NT2/D1 (cell line): Measurements from ENCODE around the gene AIDA.

Experiments used
- DNase-seq: peaks from one replicate; pipeline ENCODE4 v3.0.0-alpha.2; 2011; ENCODE audit warnings: low read depth, low spot score
- H3K27me3 ChIP-seq: 2 replicates; pipeline ENCODE4 v1.6.0; 2011; ENCODE audit warnings: mild to moderate bottlenecking; ENCODE audit not compliant: insufficient read length, insufficient read depth
- H3K36me3 ChIP-seq: 2 replicates; pipeline ENCODE4 v1.6.1; 2011; ENCODE audit warnings: mild to moderate bottlenecking, low read length, mixed read lengths; ENCODE audit not compliant: insufficient read depth, insufficient read length
- H3K4me1 ChIP-seq: 2 replicates; pipeline ENCODE4 v1.5.1; 2011; ENCODE audit not compliant: insufficient read depth, insufficient read length
- H3K4me3 ChIP-seq: 2 replicates; pipeline ENCODE4 v1.5.1; 2011; ENCODE audit warnings: low read depth; ENCODE audit not compliant: insufficient read length
- H3K9ac ChIP-seq: 2 replicates; pipeline ENCODE4 v1.6.0; 2011; ENCODE audit warnings: low read depth; ENCODE audit not compliant: insufficient read length
- H3K9me3 ChIP-seq: 2 replicates; pipeline ENCODE4 v1.5.1; 2011; ENCODE audit warnings: mild to moderate bottlenecking, low read length; ENCODE audit not compliant: insufficient read depth
- SUZ12 ChIP-seq: IDR thresholded peaks from 2 replicates; pipeline ENCODE4 v1.6.1; 2011; ENCODE audit not compliant: insufficient read length, insufficient read depth; ENCODE audit errors: extremely low read depth
- YY1 ChIP-seq: IDR thresholded peaks from 2 replicates; pipeline ENCODE4 v1.6.1; 2011; ENCODE audit not compliant: insufficient read length, insufficient read depth
- ZNF274 ChIP-seq: IDR thresholded peaks from 2 replicates; pipeline ENCODE4 v1.6.1; 2011; ENCODE audit warnings: mild to moderate bottlenecking, low read depth, low read length

The AIDA gene

GRCh38 chr1:222629921-222630535 lies 82.3 kb downstream of the AIDA start:
- Histone ChIP-seq H3K36me3 (peaks cover 94% of the 10 kb centered on the region), H3K9ac (no peak overlapping the region), H3K27me3 (no peaks in the 10 kb centered on the region), H3K4me1 (no peaks in the 10 kb centered on the region), H3K4me3 (no peak overlapping the region), H3K9me3 (no peaks in the 10 kb centered on the region)
- TF ChIP-seq SUZ12 (no peak), YY1 (no peak), ZNF274 (no peak)
- no peak for DNase-seq

- Histone ChIP-seq H3K9me3 (no peaks in the 10 kb centered on the region), H3K4me3 (no peak overlapping the region), H3K36me3 (peaks cover 92% of the 10 kb centered on the region)
These were observed 85.1 kb downstream of the AIDA start for GRCh38 chr1:222627232-222627631.

GRCh38 chr1:222624214-222624613 lies 88.1 kb downstream of the AIDA start:
- H3K27me3 ChIP-seq: peaks cover 1% of the 10 kb centered on the region
- no peak for TF ChIP-seq YY1
- TF ChIP-seq SUZ12: no peak
- no peak for TF ChIP-seq ZNF274

More at GRCh38 chr1:222627232-222627631, 85.1 kb downstream of the AIDA start:
- no peaks in the 10 kb centered on the region for H3K27me3 ChIP-seq
- no peak for DNase-seq
- TF ChIP-seq ZNF274 (no peak), SUZ12 (no peak), YY1 (no peak)
- no peaks in the 10 kb centered on the region for H3K4me1 ChIP-seq
- H3K9ac ChIP-seq: no peak overlapping the region

GRCh38 chr1:222623458-222623857 lies 88.8 kb downstream of the AIDA start:
- peaks cover 67% of the 10 kb centered on the region for H3K36me3 ChIP-seq
- no peak overlapping the region for H3K4me3 ChIP-seq
- H3K27me3 ChIP-seq: peaks cover 8% of the 10 kb centered on the region
- DNase-seq: no peak
- TF ChIP-seq YY1 (no peak), SUZ12 (no peak), ZNF274 (no peak)
- H3K9me3 ChIP-seq: no peaks in the 10 kb centered on the region
- H3K9ac ChIP-seq: no peak overlapping the region
- no peaks in the 10 kb centered on the region for H3K4me1 ChIP-seq

More at GRCh38 chr1:222624214-222624613, 88.1 kb downstream of the AIDA start:
- Histone ChIP-seq H3K9ac (no peak overlapping the region), H3K4me1 (no peaks in the 10 kb centered on the region), H3K4me3 (no peak overlapping the region), H3K36me3 (peaks cover 75% of the 10 kb centered on the region), H3K9me3 (no peaks in the 10 kb centered on the region)
- no peak for DNase-seq

- Histone ChIP-seq H3K36me3 (peaks cover 61% of the 10 kb centered on the region), H3K9me3 (no peaks in the 10 kb centered on the region), H3K9ac (no peak overlapping the region), H3K4me3 (no peak overlapping the region), H3K27me3 (peaks cover 8% of the 10 kb centered on the region), H3K4me1 (no peaks in the 10 kb centered on the region)
- DNase-seq: no peak
- no peak for TF ChIP-seq ZNF274
- TF ChIP-seq SUZ12: no peak
- no peak for TF ChIP-seq YY1
These were observed 89.5 kb downstream of the AIDA start for GRCh38 chr1:222622765-222623164.

GRCh38 chr1:222620566-222620965 lies 91.7 kb downstream of the AIDA start:
- Histone ChIP-seq H3K9ac (no peak overlapping the region), H3K27me3 (peaks cover 8% of the 10 kb centered on the region), H3K4me1 (no peaks in the 10 kb centered on the region), H3K36me3 (peaks cover 40% of the 10 kb centered on the region), H3K9me3 (no peaks in the 10 kb centered on the region), H3K4me3 (no peak overlapping the region)
- DNase-seq: no peak
- TF ChIP-seq YY1 (no peak), SUZ12 (no peak), ZNF274 (no peak)

GRCh38 chr1:222618880-222619596 lies 93.3 kb downstream of the AIDA start:
- no peaks in the 10 kb centered on the region for H3K4me1 ChIP-seq
- H3K9me3 ChIP-seq: no peaks in the 10 kb centered on the region
- H3K36me3 ChIP-seq: peaks cover 28% of the 10 kb centered on the region
- H3K4me3 ChIP-seq: peak overlapping the region; percentile 74
- H3K9ac ChIP-seq: peak overlapping the region; percentile 86
- peaks cover 8% of the 10 kb centered on the region for H3K27me3 ChIP-seq
- TF ChIP-seq YY1 (no peak), ZNF274 (no peak), SUZ12 (no peak)
- no peak for DNase-seq
